Heart left ventricle (tissue), 16 donors: Measurements from ENCODE around the gene STIMATE. TPM values are rescaled to one million over a fixed set of nuclear protein-coding genes. Genes with fewer than 3 reads are reported as not detected.

Experiments used
- ATAC-seq, 4 donors: fragments of 200-7000 bp; cut with Tn5 transposase; one replicate each; pipeline ENCODE4 v1.9.1; 2020 to 2022; ENCODE audit warnings: moderate library complexity in 4 of 4, mild to moderate bottlenecking in 3 of 4, moderate number of reproducible peaks in 1 of 4
- DNase-seq, 5 donors: peaks; one replicate each; pipeline ENCODE4 v3.0.0-alpha.2; 2020
- H3K27ac ChIP-seq, 12 donors: fragments of 200-600 bp; sonication (generic) in 4 of 12; one replicate each; pipeline versions ENCODE4 v1.5.0 to v1.8.0; 2016 to 2022; ENCODE audit warnings: mild to moderate bottlenecking in 2 of 12
- H3K27me3 ChIP-seq, 9 donors: fragments of 200-600 bp; sonication (generic) in 2 of 9; one replicate each; pipeline versions ENCODE4 v1.5.1 to v1.8.0; 2016 to 2022; ENCODE audit warnings: mild to moderate bottlenecking in 3 of 9
- H3K36me3 ChIP-seq, 9 donors: fragments of 200-600 bp; sonication (generic) in 2 of 9; one replicate each; pipeline versions ENCODE4 v1.5.0 to v1.8.0; 2018 to 2022; ENCODE audit warnings: mild to moderate bottlenecking in 2 of 9
- H3K4me1 ChIP-seq, 12 donors: fragments of 200-600 bp; sonication (generic) in 4 of 12; one replicate each; pipeline versions ENCODE4 v1.5.0 to v1.8.0; 2016 to 2022; ENCODE audit warnings: mild to moderate bottlenecking in 3 of 12
- H3K4me3 ChIP-seq, 12 donors: fragments of 200-600 bp; sonication (generic) in 4 of 12; one replicate each; pipeline versions ENCODE4 v1.5.0 to v1.8.0; 2017 to 2022; ENCODE audit warnings: mild to moderate bottlenecking in 9 of 12, moderate library complexity in 4 of 12
- H3K9me3 ChIP-seq, 12 donors: fragments of 200-600 bp; sonication (generic) in 4 of 12; one replicate each; pipeline versions ENCODE4 v1.5.0 to v1.8.0; 2016 to 2022; ENCODE audit warnings: mild to moderate bottlenecking in 1 of 12
- CTCF ChIP-seq, 12 donors: fragments of 200-600 bp; sonication (generic) in 4 of 12; IDR thresholded peaks; one replicate each; pipeline versions ENCODE4 v1.5.0 to v1.8.0; 2018 to 2022; ENCODE audit warnings: antibody characterized with exemption in 12 of 12, mild to moderate bottlenecking in 5 of 12
- POLR2A ChIP-seq, 2 donors: fragments of 450-650 bp; IDR thresholded peaks; one replicate each; pipeline ENCODE4 v1.6.1; 2017; ENCODE audit warnings: antibody characterized with exemption in 2 of 2, mild to moderate bottlenecking in 2 of 2, moderate library complexity in 2 of 2
- WGBS, 4 donors: extraction: QIAGEN DNeasy Blood & Tissue Kit in 2 of 4; methylation state at CpG; one replicate each; pipeline versions ENCODE4 v1.1.5 to v1.1.7; 2013 to 2018; 5-methylcytosine and 5-hydroxymethylcytosine counted together
- intact Hi-C, 10 donors: fragments of 100-400 bp; cut with DNase I; formaldehyde crosslinking; loops; one replicate each; pipeline versions ENCODE4 v1.11.1 to v1.14.2; 2022
- polyA plus RNA-seq, 2 donors: library from polyadenylated mRNA; stranded (reverse); fragments of 200-250 nt; gene quantifications; one replicate each; pipeline ENCODE4 v1.2.3, GENCODE V29; 2013
- total RNA-seq, 9 donors: library from RNA; depleted of rRNA in 2 of 9; stranded (reverse); fragments of >200 nt in 2 of 9; fragmentation: NEBNext Ultra II Directional in 3 of 9; extraction: Animal tissue kit (Norgen Biotek cat#: 25700) in 3 of 9; gene quantifications; one replicate each; pipeline versions ENCODE4 v1.1.0 to v1.2.4, GENCODE V29; 2016 to 2023
- donor health status: ischemic (EF 13 %, LVEDD 7.1; RV severe dilation, severe dysfunction).
- donor health status: healthy with polysubstance abuse.
- donor health status: DM: no; HTN: yes; CAD: no.
- donor health status: DM: no; HTN: no; CAD: no.
- donor health status: ischemic (EF 25% LVEDD 6.9; RV normal size, moderate dysfunction).
- donor health status: ischemic (EF 25% LVEDD 5.7; RV mildly dilated, moderate dysfunction).
- donor health status: healthy.
- donor health status: DM: yes; HTN: yes; CAD: no.
- donor health status: ischemic (EF 35%, LVEDD 5.7; RV mildly dilated, moderate dysfunction).
- donor health status: nonischemic (EF 11% LVEDD 7.7; RV severe dilation, severe dysfunction).
- donor health status: DM: yes; HTN: yes; CAD: no.
- donor health status: PGD.
- donor health status: ischemic (EF 29% LVEDD 5.4; RV normal size, mild dysfunction).
- donor health status: nonischemic (EF 23%, LVEDD 6.1; RV moderate dilation, normal function).

STIMATE gene
- total and polyA plus RNA-seq, 11 donors: 3.4 to 17.1 (median 9.4) TPM

DNA sequence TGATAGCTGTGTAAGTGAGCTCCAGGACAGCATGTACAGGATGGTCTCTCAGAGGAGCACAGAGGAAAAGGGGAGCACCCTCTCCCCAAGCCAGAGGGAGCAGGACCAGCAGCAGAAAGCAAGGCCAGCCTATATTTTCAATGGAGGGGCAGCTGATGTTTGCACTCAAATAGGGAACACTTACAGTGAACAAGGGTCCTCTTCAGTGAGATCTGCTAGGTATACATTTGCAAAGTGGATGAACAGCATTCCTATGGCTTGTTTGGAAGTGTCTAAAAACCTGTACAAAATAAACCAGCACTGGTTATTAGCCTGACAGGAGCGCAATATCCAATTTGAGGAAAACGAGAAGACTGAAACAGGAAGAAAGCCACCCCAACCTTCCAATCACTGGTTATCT lies 44.9 kb downstream of the STIMATE start:
- Histone ChIP-seq H3K4me1 (peaks cover 0 to 8% (median 0%) of the 10 kb centered on the region in 12 donors), H3K27me3 (no peaks in the 10 kb centered on the region), H3K36me3 (peaks cover 0 to 74% (median 62%) of the 10 kb centered on the region in 9 donors), H3K9me3 (no peaks in the 10 kb centered on the region), H3K27ac (no peak overlapping the region), H3K4me3 (no peak overlapping the region)
- ATAC-seq (no peak), DNase-seq (no peak)
- WGBS, 4 donors: 74 to 86% (median 83%) methylated on average over 2 of the region's 2 CpGs
- intact Hi-C loops: loop anchor here in 6 of 10 donors (5.0 to 10.0 kb wide), 5 partner anchors 62 to 222 kb away; no protein-coding TSS in a partner anchor
- TF ChIP-seq CTCF (IDR thresholded peaks at IDR 0.05): no peak
- no peak for TF ChIP-seq POLR2A (IDR thresholded peaks at IDR 0.05)

DNA sequence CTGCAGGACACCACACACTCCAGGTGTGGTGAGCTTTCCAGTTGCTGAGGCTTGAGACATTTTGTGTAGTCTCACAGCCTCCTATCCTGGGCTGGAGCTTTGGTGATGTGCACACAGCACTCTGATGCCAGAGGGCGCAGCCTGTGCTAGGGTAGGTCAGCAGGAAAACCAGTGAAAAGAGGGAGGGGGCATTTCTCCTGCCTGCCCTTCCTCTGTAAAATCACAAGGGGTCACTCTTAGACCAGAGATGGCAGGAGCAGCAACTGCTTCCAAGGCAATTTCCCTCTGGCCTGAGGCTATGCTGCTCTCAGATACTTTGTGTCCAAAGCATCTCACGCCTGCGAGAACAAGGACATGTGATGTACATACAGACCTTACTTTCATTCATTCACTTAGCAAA lies 46.0 kb downstream of the STIMATE start:
- H3K27ac ChIP-seq: no peak overlapping the region
- no peaks in the 10 kb centered on the region for H3K9me3 ChIP-seq
- H3K36me3 ChIP-seq: peaks cover 0 to 84% (median 63%) of the 10 kb centered on the region in 9 donors
- intact Hi-C loops: loop anchor here in 8 of 10 donors (1.0 to 10.0 kb wide), 7 partner anchors 63 to 223 kb away; no protein-coding TSS in a partner anchor
- H3K4me3 ChIP-seq: no peak overlapping the region
- peaks cover 0 to 5% (median 0%) of the 10 kb centered on the region in 12 donors for H3K4me1 ChIP-seq
- peak; percentile 39 to 63 (median 55) for ATAC-seq
- 66 to 80% (median 78%) methylated on average over 3 of the region's 3 CpGs for WGBS, 4 donors
- no peaks in the 10 kb centered on the region for H3K27me3 ChIP-seq
- peak in 1 of 5 donors; percentile 20 for DNase-seq
- TF ChIP-seq CTCF (IDR thresholded peaks at IDR 0.05): peak; percentile 13 to 61 (median 44)
- TF ChIP-seq POLR2A (IDR thresholded peaks at IDR 0.05): no peak

DNA sequence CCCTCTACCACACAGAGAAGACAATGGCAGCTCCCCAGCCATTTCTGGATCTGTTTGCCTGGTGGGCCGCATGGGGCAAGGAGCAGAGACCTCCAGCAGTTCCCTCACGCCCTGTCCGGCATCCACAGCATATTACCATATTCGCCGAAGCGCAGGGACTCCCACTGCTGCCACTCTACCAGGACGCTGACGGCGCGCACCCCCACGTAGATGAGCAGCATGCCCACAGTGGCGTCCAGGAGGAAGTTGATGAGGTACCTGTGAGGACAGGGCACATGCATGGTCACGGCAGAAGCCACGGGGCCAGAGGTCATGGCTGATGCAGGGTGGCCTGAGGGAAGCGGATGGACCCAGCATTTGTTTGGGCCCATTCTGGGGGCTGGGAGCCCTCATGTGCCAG lies 47.7 kb downstream of the STIMATE start:
- Histone ChIP-seq H3K9me3 (no peaks in the 10 kb centered on the region), H3K4me3 (no peak overlapping the region), H3K27me3 (no peaks in the 10 kb centered on the region), H3K36me3 (peaks cover 0 to 75% (median 57%) of the 10 kb centered on the region in 9 donors), H3K4me1 (peaks cover under 1 to 20% (median 14%) of the 10 kb centered on the region in 12 donors), H3K27ac (no peak overlapping the region)
- intact Hi-C loops: loop anchor here (2.0 to 10.0 kb wide), 8 partner anchors 45 to 225 kb away; partner anchors contain the start of gene STIMATE (in 1 of the 10)
- ATAC-seq (no peak), DNase-seq (peak in 2 of 5 donors; percentile 15 to 47)
- no peak for TF ChIP-seq CTCF (IDR thresholded peaks at IDR 0.05)
- 97% methylated on average over 14 to 15 of the region's 15 CpGs for WGBS, 4 donors

- TF ChIP-seq POLR2A (IDR thresholded peaks at IDR 0.05) (no peak), CTCF (IDR thresholded peaks at IDR 0.05) (no peak)
- intact Hi-C loops: loop anchor here in 7 of 10 donors (2.0 to 5.0 kb wide), 4 partner anchors 46 to 224 kb away; partner anchors contain the start of gene STIMATE (in 1 of the 7)
- Histone ChIP-seq H3K27ac (no peak overlapping the region), H3K27me3 (no peaks in the 10 kb centered on the region), H3K4me1 (peaks cover 3 to 30% (median 21%) of the 10 kb centered on the region in 12 donors), H3K4me3 (no peak overlapping the region), H3K36me3 (peaks cover 0 to 66% (median 46%) of the 10 kb centered on the region in 9 donors), H3K9me3 (no peaks in the 10 kb centered on the region)
- peak in 1 of 4 donors; percentile 15 for ATAC-seq
- 69 to 83% (median 75%) methylated on average over 6 to 7 of the region's 7 CpGs for WGBS, 4 donors
- DNase-seq: peak in 2 of 5 donors; percentile 0 to 8
Measured at GRCh38 chr3:52848617-52849016, 48.7 kb downstream of the STIMATE start.
